H9 (cell line): ENCODE data around the gene MCEMP1. TPM values are rescaled to one million over a fixed set of nuclear protein-coding genes. Genes with fewer than 3 reads are reported as not detected.

Experiments
- DNase-seq: peaks from one replicate; pipeline ENCODE4 v3.0.0-alpha.2; 2017
- H2AFZ ChIP-seq: one replicate; pipeline ENCODE4 v1.6.1; 2013; ENCODE audit warnings: mild to moderate bottlenecking, low read length, control low read depth, moderate library complexity
- H2AK5ac ChIP-seq: 2 replicates; pipeline ENCODE4 v1.6.1; 2013; ENCODE audit warnings: low read length, control low read depth, mixed read lengths; ENCODE audit not compliant: insufficient read length
- H2BK120ac ChIP-seq: one replicate; pipeline ENCODE4 v1.6.1; 2013; ENCODE audit warnings: low read depth, mild to moderate bottlenecking, low read length, control low read depth, inconsistent platforms; ENCODE audit not compliant: poor library complexity, severe bottlenecking
- H2BK12ac ChIP-seq: 2 replicates; pipeline ENCODE4 v1.6.1; 2013; ENCODE audit warnings: low read length, control low read depth, mixed read lengths, low read depth; ENCODE audit not compliant: insufficient read length
- H2BK15ac ChIP-seq: 2 replicates; pipeline ENCODE4 v1.6.1; 2013; ENCODE audit warnings: low read depth, low read length, control low read depth
- H2BK20ac ChIP-seq: one replicate; pipeline ENCODE4 v1.6.1; 2013; ENCODE audit warnings: low read depth, mild to moderate bottlenecking, low read length, control low read depth, inconsistent platforms; ENCODE audit not compliant: poor library complexity, severe bottlenecking
- H2BK5ac ChIP-seq: 2 replicates; pipeline ENCODE4 v1.6.1; 2013; ENCODE audit warnings: low read length, control low read depth, mixed read lengths; ENCODE audit not compliant: insufficient read length
- H3K14ac ChIP-seq: 2 replicates; pipeline ENCODE4 v1.6.1; 2013; ENCODE audit warnings: low read length, control low read depth; ENCODE audit not compliant: insufficient read depth
- H3K18ac ChIP-seq: 2 replicates; pipeline ENCODE4 v1.6.1; 2013; ENCODE audit warnings: low read depth, mild to moderate bottlenecking, mixed read lengths, low read length, control low read depth; ENCODE audit not compliant: insufficient read length
- H3K23ac ChIP-seq: 2 replicates; pipeline ENCODE4 v1.6.1; 2013; ENCODE audit warnings: low read length, control low read depth, mixed read lengths, low read depth; ENCODE audit not compliant: insufficient read length
- H3K23me2 ChIP-seq: 2 replicates; pipeline ENCODE4 v1.6.1; 2013; ENCODE audit warnings: low read depth, mild to moderate bottlenecking, mixed read lengths, low read length, control low read depth; ENCODE audit not compliant: insufficient read length, poor library complexity, severe bottlenecking
- H3K27ac ChIP-seq: 2 replicates; pipeline ENCODE4 v1.5.1; 2013; ENCODE audit warnings: low read length, control low read depth, mixed read lengths, low read depth; ENCODE audit not compliant: insufficient read length
- H3K27me3 ChIP-seq: 2 replicates; pipeline ENCODE4 v1.6.1; 2013; ENCODE audit warnings: low read length, control low read depth, inconsistent platforms; ENCODE audit not compliant: insufficient read depth
- H3K4ac ChIP-seq: 2 replicates; pipeline ENCODE4 v1.6.1; 2013; ENCODE audit warnings: low read depth, mild to moderate bottlenecking, control low read depth, inconsistent platforms, low read length, moderate library complexity
- H3K4me1 ChIP-seq: 2 replicates; pipeline ENCODE4 v1.6.1; 2013; ENCODE audit warnings: low read length, control low read depth, inconsistent platforms; ENCODE audit not compliant: insufficient read depth
- H3K4me2 ChIP-seq: 2 replicates; pipeline ENCODE4 v1.6.1; 2013; ENCODE audit warnings: low read length, control low read depth, mixed read lengths; ENCODE audit not compliant: insufficient read length, insufficient read depth
- H3K56ac ChIP-seq: 2 replicates; pipeline ENCODE4 v1.6.1; 2013; ENCODE audit warnings: low read depth, mild to moderate bottlenecking, mixed read lengths, low read length, control low read depth; ENCODE audit not compliant: insufficient read length
- H3K79me1 ChIP-seq: 2 replicates; pipeline ENCODE4 v1.6.1; 2013; ENCODE audit warnings: low read depth, mild to moderate bottlenecking, moderate library complexity, low read length, control low read depth, inconsistent platforms; ENCODE audit not compliant: insufficient read depth, poor library complexity, severe bottlenecking
- H3K79me2 ChIP-seq: 2 replicates; pipeline ENCODE4 v1.6.1; 2013; ENCODE audit warnings: low read length, control low read depth, inconsistent platforms; ENCODE audit not compliant: insufficient read depth
- H3K9ac ChIP-seq: 2 replicates; pipeline ENCODE4 v1.6.1; 2013; ENCODE audit warnings: low read length, control low read depth, mixed read lengths; ENCODE audit not compliant: insufficient read length; ENCODE audit errors: extremely low read depth
- H3K9me3 ChIP-seq: one replicate; pipeline ENCODE4 v1.6.1; 2013; ENCODE audit warnings: low read depth, low read length, inconsistent platforms; ENCODE audit not compliant: control insufficient read depth
- H3T11ph ChIP-seq: one replicate; pipeline ENCODE4 v1.6.1; 2013; ENCODE audit warnings: mild to moderate bottlenecking, low read length, control low read depth, inconsistent platforms
- H4K20me1 ChIP-seq: one replicate; pipeline ENCODE4 v1.6.1; 2013; ENCODE audit not compliant: control insufficient read depth, insufficient read length, insufficient read depth
- H4K5ac ChIP-seq: 2 replicates; pipeline ENCODE4 v1.6.1; 2013; ENCODE audit warnings: low read depth, mild to moderate bottlenecking, mixed read lengths, low read length, control low read depth; ENCODE audit not compliant: insufficient read length
- H4K8ac ChIP-seq: replicated peaks from 2 replicates; pipeline ENCODE4 v1.6.1; 2013; ENCODE audit warnings: low read length, control low read depth, mixed read lengths, low read depth; ENCODE audit not compliant: insufficient read length
- H4K91ac ChIP-seq: 2 replicates; pipeline ENCODE4 v1.6.1; 2013; ENCODE audit warnings: low read depth, mild to moderate bottlenecking, moderate library complexity, mixed read lengths, low read length, control low read depth; ENCODE audit not compliant: insufficient read length
- H3K27ac Mint-ChIP-seq, 3 experiments: 2 replicates in 2 of 3; 3 replicates in 1 of 3; pipeline ENCODE4 v1.8.0; 2020 to 2021; ENCODE audit warnings: mixed read lengths in 3 of 3, mild to moderate bottlenecking in 1 of 3, moderate library complexity in 1 of 3
- H3K27me3 Mint-ChIP-seq: 2 replicates; pipeline ENCODE4 v1.8.0; 2021; ENCODE audit warnings: low read depth, mild to moderate bottlenecking, moderate library complexity, mixed read lengths
- H3K36me3 Mint-ChIP-seq, 3 experiments: 2 replicates in 2 of 3; 3 replicates in 1 of 3; pipeline ENCODE4 v1.8.0; 2020 to 2021; ENCODE audit warnings: low read depth in 3 of 3, mixed read lengths in 3 of 3; ENCODE audit not compliant: insufficient read depth in 1 of 3
- H3K4me1 Mint-ChIP-seq, 2 experiments: 2 replicates each; pipeline ENCODE4 v1.8.0; 2020; ENCODE audit warnings: mixed read lengths in 2 of 2
- H3K4me3 Mint-ChIP-seq, 2 experiments: 2 replicates in 1 of 2; 3 replicates in 1 of 2; pipeline ENCODE4 v1.8.0; 2020 to 2021; ENCODE audit warnings: mild to moderate bottlenecking in 2 of 2, mixed read lengths in 2 of 2, moderate library complexity in 1 of 2
- H3K9me3 Mint-ChIP-seq, 2 experiments: 2 replicates in 1 of 2; 3 replicates in 1 of 2; pipeline ENCODE4 v1.8.0; 2020; ENCODE audit warnings: mild to moderate bottlenecking in 2 of 2, mixed read lengths in 2 of 2, moderate library complexity in 1 of 2
- WGBS: extraction: QIAGEN DNeasy Blood & Tissue Kit; methylation state at CpG from one replicate; pipeline ENCODE4 v1.1.7; 2013; ENCODE audit warnings: missing lambda C conversion rate, low lambda C conversion rate, mixed read lengths; ENCODE audit not compliant: insufficient read length; ENCODE audit errors: extremely low coverage; 5-methylcytosine and 5-hydroxymethylcytosine counted together
- total RNA-seq: library from RNA; stranded (reverse); gene quantifications from 2 replicates; pipeline ENCODE4 v1.2.1, GENCODE V29; 2021
- TF ChIP-seq, protein P1 (sequence below): fragments of 200-600 bp; sonication (generic); conservative IDR thresholded peaks from 3 replicates; pipeline ENCODE4 v1.8.0; 2021; ENCODE audit warnings: antibody characterized with exemption, mild to moderate bottlenecking

The MCEMP1 gene
- total RNA-seq, 1 experiment from 2014 or later, result not detected

DNA sequence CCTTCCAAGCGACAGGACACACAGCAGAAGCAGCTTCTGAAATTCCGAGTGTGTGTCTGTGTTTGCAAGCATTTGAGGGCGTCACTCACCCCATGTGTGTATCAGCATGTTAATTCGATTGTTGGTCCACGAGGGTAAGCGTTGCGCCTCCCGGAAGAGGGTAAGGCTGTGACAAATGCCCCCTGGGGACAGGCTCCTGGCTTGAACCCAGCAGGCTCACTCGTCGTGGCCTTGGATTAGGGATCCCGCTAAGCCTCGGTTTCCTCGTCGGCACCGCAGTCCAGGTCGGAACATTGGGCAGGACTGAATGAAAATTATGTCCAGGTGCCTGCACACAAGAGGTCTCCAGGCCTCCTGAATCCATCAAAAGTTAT, 40.6 kb upstream of the MCEMP1 start:
- H3K27me3 Mint-ChIP-seq, result peaks cover 30% of the 10 kb centered on the region
- no peaks in the 10 kb centered on the region for H3K79me1 ChIP-seq
- no peak overlapping the region for H3K4me2 ChIP-seq
- H3K4ac ChIP-seq, result no peak overlapping the region
- peaks cover 0 to 5% of the 10 kb centered on the region in 2 experiments; a peak in 1 of 4 replicates for H3K4me1 Mint-ChIP-seq
- H3K79me2 ChIP-seq, result no peaks in the 10 kb centered on the region; the same call in 1 of the 2 replicates
- no peak overlapping the region for H2BK20ac ChIP-seq
- no CpG with 5 or more reads among the region's 16 CpGs for WGBS
- no peak overlapping the region for H3K27ac ChIP-seq
- no peaks in the 10 kb centered on the region for H3K9me3 Mint-ChIP-seq
- DNase-seq, result no peak
- no peak overlapping the region for H2BK120ac ChIP-seq
- no peak overlapping the region for H2BK12ac ChIP-seq
- H2AFZ ChIP-seq, result no peak overlapping the region
- peaks cover 16% of the 10 kb centered on the region; the same call in 1 of the 2 replicates for H3K27me3 ChIP-seq
- H2AK5ac ChIP-seq, result no peak overlapping the region
- H4K20me1 ChIP-seq, result no peaks in the 10 kb centered on the region
- H3K4me3 Mint-ChIP-seq, result peak overlapping the region; percentile 79 to 81
- H3T11ph ChIP-seq, result no peak overlapping the region
- H3K27ac Mint-ChIP-seq, result no peak overlapping the region
- no peak overlapping the region for H4K8ac ChIP-seq
- no peak overlapping the region for H3K56ac ChIP-seq
- H3K14ac ChIP-seq, result no peak overlapping the region
- H3K18ac ChIP-seq, result no peak overlapping the region
- H3K36me3 Mint-ChIP-seq, result peaks cover 7 to 17% (median 13%) of the 10 kb centered on the region in 3 experiments; a peak in 6 of 7 replicates
- H3K23ac ChIP-seq, result no peak overlapping the region
- no peaks in the 10 kb centered on the region for H3K4me1 ChIP-seq
- H3K9ac ChIP-seq, result no peak overlapping the region
- H3K9me3 ChIP-seq, result no peaks in the 10 kb centered on the region
- no peak overlapping the region for H2BK15ac ChIP-seq
- H2BK5ac ChIP-seq, result no peak overlapping the region
- no peak overlapping the region for H4K5ac ChIP-seq
- no peak overlapping the region for H4K91ac ChIP-seq
- H3K23me2 ChIP-seq, result no peaks in the 10 kb centered on the region
- TF ChIP-seq, protein P1, sequence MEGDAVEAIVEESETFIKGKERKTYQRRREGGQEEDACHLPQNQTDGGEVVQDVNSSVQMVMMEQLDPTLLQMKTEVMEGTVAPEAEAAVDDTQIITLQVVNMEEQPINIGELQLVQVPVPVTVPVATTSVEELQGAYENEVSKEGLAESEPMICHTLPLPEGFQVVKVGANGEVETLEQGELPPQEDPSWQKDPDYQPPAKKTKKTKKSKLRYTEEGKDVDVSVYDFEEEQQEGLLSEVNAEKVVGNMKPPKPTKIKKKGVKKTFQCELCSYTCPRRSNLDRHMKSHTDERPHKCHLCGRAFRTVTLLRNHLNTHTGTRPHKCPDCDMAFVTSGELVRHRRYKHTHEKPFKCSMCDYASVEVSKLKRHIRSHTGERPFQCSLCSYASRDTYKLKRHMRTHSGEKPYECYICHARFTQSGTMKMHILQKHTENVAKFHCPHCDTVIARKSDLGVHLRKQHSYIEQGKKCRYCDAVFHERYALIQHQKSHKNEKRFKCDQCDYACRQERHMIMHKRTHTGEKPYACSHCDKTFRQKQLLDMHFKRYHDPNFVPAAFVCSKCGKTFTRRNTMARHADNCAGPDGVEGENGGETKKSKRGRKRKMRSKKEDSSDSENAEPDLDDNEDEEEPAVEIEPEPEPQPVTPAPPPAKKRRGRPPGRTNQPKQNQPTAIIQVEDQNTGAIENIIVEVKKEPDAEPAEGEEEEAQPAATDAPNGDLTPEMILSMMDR, result no peak
